ENCODE measurements around the gene MUC20.
"Not testable (repeated sequence)": the region's sequence is repeated elsewhere in the genome, so short reads cannot be mapped to it uniquely, and the experiment has no call there.

MUC20 gene

DNA sequence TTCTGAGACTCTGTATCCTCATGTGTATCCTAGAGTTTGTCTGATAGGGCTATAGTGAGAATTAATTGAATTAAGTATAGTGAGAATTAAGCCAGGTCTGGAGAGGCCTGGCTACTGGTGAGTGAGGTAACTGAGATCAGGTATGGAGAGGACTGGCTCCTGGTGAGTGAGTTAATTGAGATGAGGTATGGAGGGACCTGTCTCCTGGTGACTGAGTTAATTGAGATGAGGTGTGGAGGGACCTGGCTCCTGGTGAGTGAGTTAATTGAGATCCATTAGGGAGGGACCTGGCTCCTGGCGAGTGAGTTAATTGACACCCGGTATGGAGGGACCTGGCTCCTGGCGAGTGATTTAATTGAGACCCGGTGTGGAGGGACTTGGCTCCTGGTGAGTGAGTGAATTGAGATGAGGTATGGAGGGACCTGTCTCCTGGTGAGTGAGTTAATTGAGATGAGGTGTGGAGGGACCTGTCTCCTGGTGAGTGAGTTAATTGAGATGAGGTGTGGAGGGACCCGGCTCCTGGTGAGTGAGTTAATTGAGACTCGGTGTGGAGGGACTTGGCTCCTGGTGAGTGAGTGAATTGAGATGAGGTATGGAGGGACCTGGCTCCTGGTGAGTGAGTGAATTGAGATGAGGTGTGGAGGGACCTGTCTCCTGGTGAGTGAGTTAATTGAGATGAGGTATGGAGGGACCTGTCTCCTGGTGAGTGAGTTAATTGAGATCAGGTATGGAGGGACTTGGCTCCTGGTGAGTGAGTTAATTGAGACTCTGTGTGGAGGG, 10.5 kb upstream of the MUC20 start:
- not testable (repeated sequence) for DNase-seq

DNA sequence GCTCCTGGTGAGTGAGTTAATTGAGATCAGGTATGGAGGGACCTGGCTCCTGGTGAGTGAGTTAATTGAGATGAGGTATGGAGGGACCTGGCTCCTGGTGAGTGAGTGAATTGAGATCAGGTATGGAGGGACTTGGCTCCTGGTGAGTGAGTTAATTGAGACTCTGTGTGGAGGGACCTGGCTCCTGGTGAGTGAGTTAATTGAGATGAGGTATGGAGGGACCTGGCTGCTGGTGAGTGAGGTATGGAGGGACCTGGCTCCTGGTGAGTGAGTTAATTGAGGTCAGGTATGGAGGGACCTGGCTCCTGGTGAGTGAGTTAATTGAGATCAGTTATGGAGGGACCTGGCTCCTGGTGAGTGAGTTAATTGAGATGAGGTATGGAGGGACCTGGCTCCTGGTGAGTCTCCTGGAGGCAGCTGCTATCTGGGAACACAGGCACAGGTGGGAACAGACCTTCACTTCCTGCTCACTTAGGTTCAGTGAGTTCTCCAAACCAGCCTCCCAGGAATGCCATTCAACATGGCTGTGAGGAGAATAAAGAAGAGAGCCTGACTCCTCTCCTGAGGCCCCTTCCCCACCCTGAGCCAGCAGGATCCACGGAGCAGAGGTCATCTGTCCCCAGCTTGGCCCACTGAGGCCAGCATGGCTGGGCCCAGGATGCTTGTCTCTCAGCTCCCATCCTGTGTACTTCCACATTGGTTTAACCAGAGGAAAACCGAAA, 9.5 kb upstream of the MUC20 start:
- DNase-seq: not testable (repeated sequence)

DNA sequence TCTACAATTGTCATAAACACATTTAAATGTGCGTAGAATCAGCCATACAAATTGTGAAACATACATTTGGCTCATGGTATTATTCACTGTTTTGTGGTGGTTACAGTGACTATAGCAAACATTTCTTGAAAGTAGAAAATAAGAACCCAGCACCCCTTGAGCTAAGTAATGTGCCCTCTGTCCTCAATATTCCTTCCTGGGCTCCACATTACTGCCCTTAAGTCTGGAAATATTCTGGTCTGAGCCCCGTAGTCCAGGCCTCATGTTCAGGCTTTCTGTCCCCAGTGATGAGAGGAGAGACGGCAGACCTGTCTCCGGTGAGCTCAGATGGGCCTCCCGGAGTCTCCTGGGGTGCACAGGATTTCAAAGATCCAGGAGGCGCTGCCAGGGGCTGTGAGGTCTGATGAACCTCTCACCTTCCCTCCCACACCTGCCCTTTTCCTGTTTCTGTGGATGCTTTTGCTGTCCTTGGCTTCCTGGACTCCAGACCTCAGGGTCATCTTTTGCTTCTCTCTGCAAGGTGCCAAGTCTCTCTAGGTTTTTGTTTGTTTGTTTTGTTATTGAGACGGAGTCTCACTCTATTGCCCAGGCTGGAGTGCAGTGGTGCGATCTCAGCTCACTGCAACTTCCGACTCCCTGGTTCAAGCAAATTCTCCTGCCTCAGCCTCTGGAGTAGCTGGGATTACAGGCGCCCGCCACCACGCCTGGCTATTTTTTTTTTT, 8.8 kb upstream of the MUC20 start:
- no peak for DNase-seq

DNA sequence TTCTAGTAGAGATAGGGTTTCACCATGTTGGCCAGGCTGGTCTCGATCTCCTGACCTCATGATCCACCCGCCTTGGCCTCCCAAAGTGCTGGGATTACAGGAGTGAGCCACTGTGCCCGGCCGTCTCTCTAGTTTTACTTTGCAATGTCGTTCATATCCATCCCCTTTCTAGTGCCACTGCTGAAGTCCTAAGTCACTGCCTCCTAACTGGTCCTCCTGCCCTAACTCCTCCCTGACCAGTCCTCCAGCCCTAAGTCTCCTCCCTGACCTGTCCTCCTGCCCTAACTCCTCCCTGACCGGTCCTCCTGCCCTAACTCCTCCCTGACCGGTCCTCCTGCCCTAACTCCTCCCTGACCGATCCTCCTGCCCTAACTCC, 8.3 kb upstream of the MUC20 start:
- not testable (repeated sequence) for DNase-seq

DNA sequence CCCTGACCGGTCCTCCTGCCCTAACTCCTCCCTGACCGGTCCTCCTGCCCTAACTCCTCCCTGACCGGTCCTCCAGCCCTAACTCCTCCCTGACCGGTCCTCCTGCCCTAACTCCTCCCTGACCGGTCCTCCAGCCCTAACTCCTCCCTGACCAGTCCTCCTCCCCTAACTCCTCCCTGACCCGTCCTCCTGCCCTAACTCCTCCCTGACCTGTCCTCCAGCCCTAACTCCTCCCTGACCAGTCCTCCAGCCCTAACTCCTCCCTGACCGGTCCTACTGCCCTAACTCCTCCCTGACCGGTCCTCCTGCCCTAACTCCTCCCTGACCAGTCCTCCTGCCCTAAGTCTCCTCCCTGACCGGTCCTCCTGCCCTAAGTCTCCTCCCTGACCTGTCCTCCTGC, 7.6 kb upstream of the MUC20 start:
- DNase-seq: not testable (repeated sequence)

DNA sequence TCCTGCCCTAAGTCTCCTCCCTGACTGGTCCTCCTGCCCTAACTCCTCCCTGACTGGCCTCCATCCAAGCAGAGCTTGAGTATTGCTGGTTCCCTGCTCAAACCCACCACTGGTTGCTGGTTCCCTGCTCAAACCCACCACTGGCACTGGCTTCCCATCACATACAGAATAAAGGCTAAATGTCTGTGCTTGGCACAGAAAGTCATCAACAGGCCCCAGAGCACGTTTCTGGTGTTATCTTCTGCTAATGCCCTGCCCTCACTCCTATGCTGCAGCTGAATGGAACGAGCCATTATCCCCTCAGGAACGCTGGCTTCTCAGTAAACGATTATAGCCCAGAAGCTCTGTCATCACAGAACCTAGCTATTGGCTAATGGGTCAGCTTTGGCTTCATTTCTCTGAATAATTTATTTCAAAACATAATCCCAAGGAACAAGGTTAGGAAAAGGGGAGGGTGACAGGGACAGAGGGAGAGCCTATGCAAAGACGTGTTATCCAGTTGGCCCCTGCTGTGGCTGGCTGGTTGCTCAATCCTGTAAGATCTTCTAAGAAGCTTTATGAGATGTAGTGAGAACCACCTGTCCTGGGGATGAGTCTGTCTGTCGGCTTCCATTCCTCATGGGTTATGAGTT, 6.3 kb upstream of the MUC20 start:
- no peak for DNase-seq

DNA sequence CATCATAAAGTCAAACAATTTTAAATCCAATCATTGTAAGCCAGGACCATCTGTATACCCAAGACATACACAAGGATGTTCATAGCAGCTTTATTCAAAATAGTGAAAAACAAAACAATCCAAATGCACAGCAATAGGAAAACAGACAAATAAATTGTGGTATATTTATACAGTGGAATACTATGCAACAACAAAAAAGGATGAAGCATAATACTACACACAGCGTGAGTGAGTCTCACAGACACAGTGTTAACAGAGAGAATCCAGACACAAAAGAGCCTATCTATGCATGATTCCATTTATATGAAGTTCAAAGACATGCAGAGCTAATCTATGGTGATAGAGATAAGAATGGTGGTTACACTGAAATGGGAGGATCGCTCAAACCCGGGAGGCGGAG, 5.6 kb upstream of the MUC20 start:
- no peak for DNase-seq

DNA sequence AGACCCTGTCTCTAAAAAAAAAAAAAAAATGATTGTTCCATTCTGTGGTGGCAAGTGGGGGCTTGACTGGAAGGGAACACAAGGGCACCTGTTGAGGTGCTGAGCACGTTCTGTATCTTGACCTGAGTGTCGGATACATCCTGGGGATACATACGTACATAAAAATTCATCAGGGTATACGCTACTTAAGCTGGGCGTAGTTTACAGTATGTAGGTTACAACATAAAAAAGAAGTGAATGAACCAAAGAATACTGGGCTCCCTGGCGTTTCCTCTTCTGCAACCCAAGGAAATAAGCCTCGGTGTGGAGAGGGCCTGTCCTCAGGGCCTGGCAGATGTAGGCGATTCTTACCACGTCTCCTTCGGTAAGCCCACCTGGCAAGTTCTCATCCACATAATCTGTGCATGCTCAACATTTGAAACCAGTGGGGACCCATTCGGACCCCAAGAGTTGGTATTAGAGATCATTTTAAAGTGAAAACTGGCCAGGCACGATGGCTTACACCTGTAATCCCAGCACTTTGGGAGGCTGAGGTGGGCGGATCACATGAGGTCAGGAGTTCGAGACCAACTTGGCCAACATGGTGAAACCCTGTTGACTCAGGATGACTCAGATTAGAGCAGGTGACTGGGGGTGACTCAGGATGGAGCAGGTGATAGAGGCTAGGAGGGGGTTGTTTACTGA, 5.1 kb upstream of the MUC20 start:
- no peak for DNase-seq

DNA sequence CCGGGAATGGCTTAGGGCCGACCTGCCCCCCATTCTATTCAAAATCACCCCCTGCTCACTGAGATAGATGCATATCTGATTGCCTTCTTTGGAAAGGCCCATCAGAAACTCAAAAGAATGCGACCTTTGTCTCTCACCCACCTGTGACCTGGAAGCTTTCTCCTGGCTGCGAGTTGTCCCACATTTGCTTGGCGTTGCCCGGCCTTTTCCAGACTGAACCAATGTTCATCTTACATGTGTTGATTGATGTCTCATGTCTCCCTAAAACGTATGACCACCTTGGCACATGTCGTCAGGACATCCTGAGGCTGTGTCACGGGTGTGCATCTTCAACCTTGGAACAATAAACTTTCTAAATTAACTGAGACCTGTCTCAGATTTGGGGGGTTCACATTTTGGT, 3.4 kb upstream of the MUC20 start:
- no peak for DNase-seq

DNA sequence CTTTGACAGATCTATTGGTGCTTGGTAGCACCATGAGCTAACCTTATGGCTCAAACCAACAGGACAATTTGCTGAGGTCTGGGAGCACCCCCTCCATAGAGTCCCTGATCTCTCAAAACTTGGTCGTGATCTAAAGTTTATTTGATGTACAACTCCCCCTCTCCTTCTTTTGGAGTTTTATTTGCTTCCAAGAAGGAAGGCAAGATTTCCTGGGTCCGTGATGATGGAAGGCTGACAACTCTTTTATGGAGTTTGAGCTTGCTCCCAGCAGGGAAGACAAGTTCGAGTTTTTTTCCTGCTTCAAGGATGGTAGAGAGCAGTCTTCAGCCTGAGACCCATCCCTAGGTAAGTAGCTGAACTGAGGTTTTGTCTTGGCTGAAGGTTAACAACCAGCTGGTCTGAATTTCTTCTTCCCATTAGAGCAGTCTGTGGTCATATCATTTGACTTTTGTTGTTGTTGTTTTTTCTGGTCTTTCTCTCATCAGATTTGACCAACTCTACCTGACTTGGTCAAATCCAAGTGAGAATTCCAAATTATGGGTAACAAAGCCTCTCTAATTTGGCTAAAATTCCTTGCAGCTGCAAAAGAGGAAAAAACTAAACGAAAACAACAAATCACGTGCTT, 2.8 kb upstream of the MUC20 start:
- DNase-seq: no peak

DNA sequence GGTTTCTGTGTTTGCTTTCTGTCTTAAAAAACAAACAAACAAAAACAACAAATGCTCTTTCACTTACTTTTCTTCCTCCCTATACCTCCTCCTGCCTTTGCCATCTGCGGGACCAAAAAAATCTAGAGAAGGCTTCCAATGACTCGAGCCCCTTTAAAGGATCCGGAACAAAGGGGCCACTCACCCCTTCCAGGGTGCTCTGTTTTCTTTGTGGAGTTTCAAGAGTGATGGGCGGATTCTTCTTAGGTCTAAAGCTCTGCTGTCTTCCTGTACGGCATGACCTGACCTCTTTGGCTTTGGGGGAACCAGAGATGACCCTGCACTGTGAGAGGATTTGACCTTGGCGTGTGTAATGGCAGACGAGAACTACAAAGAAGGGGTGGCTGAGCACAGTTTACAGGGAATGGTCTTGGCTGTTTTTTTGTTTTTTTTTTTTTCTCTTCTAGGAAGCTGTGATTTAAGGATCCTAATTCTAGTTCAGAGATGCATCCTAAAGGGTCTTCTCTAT, 2.2 kb upstream of the MUC20 start:
- no peak for DNase-seq

DNA sequence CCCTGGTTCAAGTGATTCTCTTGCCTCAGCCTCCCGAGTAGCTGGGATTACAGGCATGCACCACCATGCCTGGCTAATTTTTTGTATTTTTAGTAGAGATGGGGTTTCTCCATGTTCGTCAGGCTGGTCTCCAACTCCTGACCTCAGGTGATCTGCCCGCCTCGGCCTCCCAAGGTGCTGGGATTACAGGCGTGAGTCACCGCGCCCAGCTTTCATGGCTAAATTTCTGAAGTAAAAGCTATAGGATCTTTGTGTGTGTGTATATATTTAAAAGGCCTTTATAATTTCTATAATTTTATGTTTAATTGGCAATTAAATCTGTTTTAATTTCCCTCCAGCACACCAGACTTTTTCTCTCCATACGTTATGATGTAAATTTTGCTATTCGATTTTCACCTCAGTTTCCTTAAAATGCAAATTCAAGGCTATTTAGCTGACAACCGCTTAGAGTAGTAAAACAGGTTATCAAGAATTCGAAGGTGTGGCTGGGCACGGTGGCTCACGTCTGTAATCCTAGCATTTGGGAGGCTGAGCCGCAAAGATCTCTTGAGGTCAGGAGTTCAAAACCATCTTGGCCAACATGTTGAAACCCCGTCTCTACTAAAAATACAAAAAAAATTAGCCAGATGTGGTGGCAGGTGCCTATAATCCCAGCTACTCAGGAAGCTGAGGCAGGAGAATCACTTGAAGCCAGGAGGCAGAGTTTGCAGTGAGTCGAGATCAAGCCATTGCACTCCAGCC, 1.1 kb upstream of the MUC20 start:
- DNase-seq: not testable (repeated sequence)

DNA sequence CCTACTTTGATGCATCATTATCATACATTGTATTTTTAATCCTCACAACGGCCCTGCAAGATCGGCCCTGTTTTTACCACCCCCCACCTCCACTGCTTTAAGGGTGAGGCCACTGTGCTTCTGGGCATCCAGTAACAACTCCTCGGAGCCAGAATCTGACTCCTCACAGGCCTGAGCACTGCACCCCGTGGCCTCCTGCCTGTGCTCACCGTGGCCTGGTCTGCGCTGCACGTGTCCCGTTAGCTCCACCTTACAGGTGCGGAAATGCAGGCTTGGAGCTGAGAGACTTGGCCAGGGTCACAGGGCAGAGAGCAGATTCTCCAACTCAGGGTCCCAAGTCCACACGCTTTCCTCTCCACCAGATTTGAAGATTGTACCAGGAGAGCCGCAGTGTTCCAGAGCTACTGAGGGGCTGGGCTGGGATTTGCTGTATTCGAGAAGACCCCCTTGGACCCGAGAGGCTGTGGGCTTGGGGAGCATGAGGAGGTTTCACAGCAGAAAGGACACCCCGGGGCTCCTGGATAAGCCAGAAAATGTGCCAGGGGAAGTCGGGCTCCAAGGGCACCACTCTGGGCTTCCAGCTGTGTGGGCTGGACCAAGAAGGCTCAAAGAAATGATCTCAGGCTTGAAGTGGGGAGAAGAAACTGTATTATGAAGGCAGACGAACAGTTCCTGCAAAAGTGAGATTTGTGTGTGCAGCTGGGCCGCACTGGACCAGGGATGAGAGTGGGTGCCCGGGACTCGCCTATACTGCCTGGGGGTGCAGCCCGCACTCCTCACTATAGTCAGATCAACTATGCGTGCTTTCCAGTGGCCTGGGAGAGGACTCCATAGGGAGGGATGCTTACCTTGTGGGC, 1.6 kb downstream of the MUC20 start:
- DNase-seq: not testable (repeated sequence)

DNA sequence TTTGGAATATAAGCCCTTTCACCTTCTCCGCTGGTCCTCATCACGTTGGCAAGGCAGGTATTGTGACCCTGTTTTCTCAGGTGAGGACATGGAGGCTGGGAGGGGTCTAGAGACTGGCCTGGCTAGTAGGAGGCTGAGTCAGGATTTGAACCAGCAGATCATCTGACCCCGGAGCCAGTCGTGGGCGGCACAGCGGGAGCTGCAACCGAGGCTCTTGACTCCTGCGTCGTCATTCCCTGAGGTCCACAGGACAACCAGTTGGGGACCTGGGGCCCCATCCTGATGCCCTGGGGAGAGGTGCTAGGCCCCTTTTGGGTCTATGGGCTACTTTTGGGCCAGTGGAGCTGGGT, 2.2 kb downstream of the MUC20 start:
- DNase-seq: not testable (repeated sequence)

DNA sequence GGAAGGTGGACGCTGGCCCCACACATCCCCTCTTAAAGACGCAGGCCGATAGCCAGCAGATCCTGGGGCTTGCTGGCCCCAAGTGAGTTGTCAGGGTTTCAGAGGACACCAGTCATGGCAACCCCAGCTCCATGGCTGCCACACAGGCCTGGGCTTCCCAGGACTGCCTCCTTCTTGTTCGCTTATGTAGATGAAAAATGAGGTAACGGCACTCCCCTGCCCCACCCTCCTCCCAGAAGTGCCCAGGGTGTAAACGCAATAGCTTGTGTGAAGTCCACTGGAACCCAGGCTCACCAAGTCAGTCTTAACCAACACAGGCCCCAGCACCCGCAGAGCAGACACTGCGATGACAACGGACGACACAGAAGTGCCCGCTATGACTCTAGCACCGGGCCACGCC, 3.6 kb downstream of the MUC20 start:
- DNase-seq: not testable (repeated sequence)

DNA sequence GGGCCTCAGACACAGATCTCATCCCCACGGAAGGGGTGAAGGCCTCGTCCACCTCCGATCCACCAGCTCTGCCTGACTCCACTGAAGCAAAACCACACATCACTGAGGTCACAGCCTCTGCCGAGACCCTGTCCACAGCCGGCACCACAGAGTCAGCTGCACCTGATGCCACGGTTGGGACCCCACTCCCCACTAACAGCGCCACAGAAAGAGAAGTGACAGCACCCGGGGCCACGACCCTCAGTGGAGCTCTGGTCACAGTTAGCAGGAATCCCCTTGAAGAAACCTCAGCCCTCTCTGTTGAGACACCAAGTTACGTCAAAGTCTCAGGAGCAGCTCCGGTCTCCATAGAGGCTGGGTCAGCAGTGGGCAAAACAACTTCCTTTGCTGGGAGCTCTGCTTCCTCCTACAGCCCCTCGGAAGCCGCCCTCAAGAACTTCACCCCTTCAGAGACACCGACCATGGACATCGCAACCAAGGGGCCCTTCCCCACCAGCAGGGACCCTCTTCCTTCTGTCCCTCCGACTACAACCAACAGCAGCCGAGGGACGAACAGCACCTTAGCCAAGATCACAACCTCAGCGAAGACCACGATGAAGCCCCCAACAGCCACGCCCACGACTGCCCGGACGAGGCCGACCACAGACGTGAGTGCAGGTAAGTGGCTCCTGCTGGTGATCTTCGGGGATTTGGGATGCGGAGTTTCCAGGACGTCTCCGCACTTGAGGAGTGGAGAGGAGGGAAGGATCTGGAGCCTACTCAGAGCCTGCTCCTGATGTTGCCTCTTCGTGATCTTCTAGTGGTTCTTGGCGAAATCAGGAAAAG, 5.3 kb downstream of the MUC20 start:
- not testable (repeated sequence) for DNase-seq

DNA sequence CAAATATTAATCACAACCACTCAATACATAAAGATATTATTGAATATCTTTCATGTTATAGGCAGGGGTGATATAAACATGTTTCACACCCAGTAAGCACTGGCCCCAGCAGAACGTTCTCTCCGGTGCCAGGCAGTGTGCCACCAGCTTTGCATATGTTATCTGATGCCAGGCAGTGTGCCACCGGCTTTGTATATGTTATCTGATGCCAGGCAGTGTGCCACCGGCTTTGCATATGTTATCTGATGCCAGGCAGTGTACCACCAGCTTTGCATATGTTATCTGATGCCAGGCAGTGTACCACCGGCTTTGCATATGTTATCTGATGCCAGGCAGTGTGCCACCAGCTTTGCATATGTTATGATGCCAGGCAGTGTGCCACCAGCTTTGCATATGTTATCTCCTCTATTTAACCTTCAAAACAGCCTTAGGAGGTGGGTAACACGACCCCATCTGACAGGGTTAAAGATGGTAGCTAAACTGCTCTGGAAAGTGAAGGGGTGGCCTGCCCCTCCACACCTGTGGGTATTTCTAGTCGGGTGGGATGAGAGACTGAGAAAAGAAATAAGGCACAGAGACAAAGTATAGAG, 6.9 kb downstream of the MUC20 start:
- no peak for DNase-seq

DNA sequence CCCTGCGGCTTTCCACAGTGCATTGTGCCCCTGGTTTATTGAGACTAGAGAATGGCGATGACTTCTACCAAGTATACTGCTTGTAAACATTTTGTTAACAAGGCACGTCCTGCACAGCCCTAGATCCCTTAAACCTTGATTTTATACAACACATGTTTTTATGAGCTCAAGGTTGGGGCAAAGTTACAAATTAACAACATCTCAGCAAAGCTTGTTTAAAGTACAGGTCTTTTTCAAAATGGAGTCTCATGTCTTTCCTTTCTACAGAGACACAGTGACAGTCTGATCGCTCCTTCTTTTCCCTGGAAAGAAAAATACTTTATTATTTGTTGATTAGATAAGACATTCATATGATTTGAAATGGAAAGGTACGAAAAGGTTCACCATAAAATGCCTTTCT, 8.0 kb downstream of the MUC20 start:
- DNase-seq: not testable (repeated sequence)

Measured in EL (cell line).